Mononuclear cell (primary cell): ENCODE data around the gene RAD51B. TPM values are rescaled to one million over a fixed set of nuclear protein-coding genes. Genes with fewer than 3 reads are reported as not detected.

ENCODE experiments used
- H3K27me3 ChIP-seq: 2 replicates; pipeline ENCODE4 v1.6.0; 2011; ENCODE audit warnings: low read length, control low read depth; ENCODE audit not compliant: insufficient read depth
- H3K4me1 ChIP-seq: 2 replicates; pipeline ENCODE4 v1.5.1; 2011; ENCODE audit warnings: mild to moderate bottlenecking, low read length, control low read depth; ENCODE audit not compliant: insufficient read depth
- H3K4me3 ChIP-seq: 2 replicates; pipeline ENCODE4 v1.5.1; 2011; ENCODE audit warnings: mild to moderate bottlenecking, low read length, moderate library complexity
- H3K9me3 ChIP-seq: 2 replicates; pipeline ENCODE4 v1.5.1; 2011; ENCODE audit warnings: low read depth, mild to moderate bottlenecking, control low read depth, low read length
- total RNA-seq: library from RNA; depleted of rRNA; stranded (reverse); fragments of >200 nt; gene quantifications from one replicate; pipeline ENCODE4 v1.2.3, GENCODE V29; 2012

The RAD51B gene
- total RNA-seq, 1 donor, result 21.4 TPM

GRCh38 chr14:68459480-68460136, 640.0 kb downstream of the RAD51B start:
- Histone ChIP-seq H3K9me3 (peaks cover 5% of the 10 kb centered on the region), H3K4me1 (peaks cover 16% of the 10 kb centered on the region), H3K4me3 (no peak overlapping the region), H3K27me3 (no peaks in the 10 kb centered on the region)

- H3K9me3 ChIP-seq, result no peaks in the 10 kb centered on the region
- no peak overlapping the region for H3K4me3 ChIP-seq
- H3K27me3 ChIP-seq, result no peaks in the 10 kb centered on the region
- peaks cover 16% of the 10 kb centered on the region for H3K4me1 ChIP-seq
These were observed 641.0 kb downstream of the RAD51B start for GRCh38 chr14:68460541-68460940.

- Histone ChIP-seq H3K4me3 (no peak overlapping the region), H3K27me3 (no peaks in the 10 kb centered on the region), H3K9me3 (no peaks in the 10 kb centered on the region), H3K4me1 (peaks cover 16% of the 10 kb centered on the region)
These were observed 641.5 kb downstream of the RAD51B start for GRCh38 chr14:68461086-68461485.

- H3K27me3 ChIP-seq, result no peaks in the 10 kb centered on the region
- no peak overlapping the region for H3K4me3 ChIP-seq
These were observed 643.1 kb downstream of the RAD51B start for GRCh38 chr14:68462683-68463082.

GRCh38 chr14:68463299-68463698, 643.7 kb downstream of the RAD51B start:
- Histone ChIP-seq H3K9me3 (no peaks in the 10 kb centered on the region), H3K27me3 (no peaks in the 10 kb centered on the region), H3K4me1 (peaks cover 25% of the 10 kb centered on the region), H3K4me3 (no peak overlapping the region)

More at GRCh38 chr14:68462683-68463082, 643.1 kb downstream of the RAD51B start:
- Histone ChIP-seq H3K4me1 (peaks cover 21% of the 10 kb centered on the region), H3K9me3 (no peaks in the 10 kb centered on the region)

- H3K4me3 ChIP-seq, result no peak overlapping the region
- peaks cover 31% of the 10 kb centered on the region for H3K4me1 ChIP-seq
- H3K9me3 ChIP-seq, result no peaks in the 10 kb centered on the region
- no peaks in the 10 kb centered on the region for H3K27me3 ChIP-seq
These were observed 644.3 kb downstream of the RAD51B start for GRCh38 chr14:68463705-68464374.

- no peaks in the 10 kb centered on the region for H3K9me3 ChIP-seq
- H3K27me3 ChIP-seq, result no peaks in the 10 kb centered on the region
- H3K4me3 ChIP-seq, result no peak overlapping the region
- H3K4me1 ChIP-seq, result peaks cover 30% of the 10 kb centered on the region
These were observed 645.1 kb downstream of the RAD51B start for GRCh38 chr14:68464711-68465110.

- Histone ChIP-seq H3K4me3 (no peak overlapping the region), H3K27me3 (no peaks in the 10 kb centered on the region), H3K9me3 (no peaks in the 10 kb centered on the region), H3K4me1 (peaks cover 36% of the 10 kb centered on the region)
These were observed 647.0 kb downstream of the RAD51B start for GRCh38 chr14:68466491-68466977.

GRCh38 chr14:68467425-68467824, 647.8 kb downstream of the RAD51B start:
- H3K4me1 ChIP-seq, result peaks cover 45% of the 10 kb centered on the region
- H3K27me3 ChIP-seq, result no peaks in the 10 kb centered on the region
- H3K9me3 ChIP-seq, result no peaks in the 10 kb centered on the region
- H3K4me3 ChIP-seq, result no peak overlapping the region

GRCh38 chr14:68468437-68469207, 649.0 kb downstream of the RAD51B start:
- Histone ChIP-seq H3K27me3 (no peaks in the 10 kb centered on the region), H3K4me3 (no peak overlapping the region), H3K4me1 (peaks cover 54% of the 10 kb centered on the region), H3K9me3 (no peaks in the 10 kb centered on the region)

- peaks cover 57% of the 10 kb centered on the region for H3K4me1 ChIP-seq
- H3K4me3 ChIP-seq, result no peak overlapping the region
- no peaks in the 10 kb centered on the region for H3K27me3 ChIP-seq
- no peaks in the 10 kb centered on the region for H3K9me3 ChIP-seq
These were observed 649.7 kb downstream of the RAD51B start for GRCh38 chr14:68469208-68469713.

- no peak overlapping the region for H3K4me3 ChIP-seq
- peaks cover 67% of the 10 kb centered on the region for H3K4me1 ChIP-seq
- H3K27me3 ChIP-seq, result no peaks in the 10 kb centered on the region
- no peaks in the 10 kb centered on the region for H3K9me3 ChIP-seq
These were observed 650.8 kb downstream of the RAD51B start for GRCh38 chr14:68470361-68470760.

- H3K9me3 ChIP-seq, result no peaks in the 10 kb centered on the region
- no peaks in the 10 kb centered on the region for H3K27me3 ChIP-seq
- H3K4me3 ChIP-seq, result no peak overlapping the region
- peaks cover 76% of the 10 kb centered on the region for H3K4me1 ChIP-seq
These were observed 651.7 kb downstream of the RAD51B start for GRCh38 chr14:68471029-68471963.

- Histone ChIP-seq H3K9me3 (no peaks in the 10 kb centered on the region), H3K27me3 (no peaks in the 10 kb centered on the region), H3K4me1 (peaks cover 78% of the 10 kb centered on the region), H3K4me3 (no peak overlapping the region)
These were observed 652.5 kb downstream of the RAD51B start for GRCh38 chr14:68471964-68472508.
